GM12865 (cell line): ENCODE results near the gene ISG20.

Experiments
- DNase-seq: peaks from one replicate; pipeline ENCODE4 v3.0.0; 2010; ENCODE audit warnings: low read depth
- H3K4me3 ChIP-seq: 2 replicates; pipeline ENCODE4 v1.5.1; 2011; ENCODE audit warnings: mild to moderate bottlenecking, low read depth, low read length, control low read depth
- CTCF ChIP-seq: IDR thresholded peaks from 2 replicates; pipeline ENCODE4 v1.5.1; 2011; ENCODE audit warnings: low read length, control low read depth, low read depth, inconsistent platforms; ENCODE audit not compliant: insufficient read depth; ENCODE audit errors: missing control alignments

Gene ISG20

GRCh38 chr15:88690331-88690730 is 51.5 kb downstream of the ISG20 start:
- DNase-seq: no peak
- no peak overlapping the region for H3K4me3 ChIP-seq
- no peak for TF ChIP-seq CTCF

- TF ChIP-seq CTCF: no peak
Observed at GRCh38 chr15:88693191-88693590, 54.4 kb downstream of the ISG20 start.

DNA sequence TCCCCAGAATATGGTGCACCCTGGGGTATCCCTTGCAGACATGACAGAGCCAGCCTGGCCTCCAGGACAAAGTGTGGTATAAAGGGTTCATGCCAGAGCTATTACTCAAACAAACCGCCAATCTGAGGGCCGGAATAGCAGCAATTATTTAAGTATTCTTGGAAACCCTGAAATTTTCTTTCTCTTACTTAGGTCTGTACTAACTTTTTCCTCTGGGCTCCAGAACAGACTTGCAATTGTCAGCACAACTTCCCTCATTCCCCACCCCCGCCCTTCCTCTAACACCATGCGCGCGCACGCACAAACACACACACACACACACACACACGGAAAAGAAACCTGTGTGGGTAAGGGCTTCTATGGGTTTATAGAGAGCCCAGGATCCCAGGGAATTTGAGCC is 56.3 kb downstream of the ISG20 start:
- H3K4me3 ChIP-seq: no peak overlapping the region
- no peak for DNase-seq
- TF ChIP-seq CTCF: no peak

More at GRCh38 chr15:88693191-88693590, 54.4 kb downstream of the ISG20 start:
- DNase-seq: no peak
- no peak overlapping the region for H3K4me3 ChIP-seq

DNA sequence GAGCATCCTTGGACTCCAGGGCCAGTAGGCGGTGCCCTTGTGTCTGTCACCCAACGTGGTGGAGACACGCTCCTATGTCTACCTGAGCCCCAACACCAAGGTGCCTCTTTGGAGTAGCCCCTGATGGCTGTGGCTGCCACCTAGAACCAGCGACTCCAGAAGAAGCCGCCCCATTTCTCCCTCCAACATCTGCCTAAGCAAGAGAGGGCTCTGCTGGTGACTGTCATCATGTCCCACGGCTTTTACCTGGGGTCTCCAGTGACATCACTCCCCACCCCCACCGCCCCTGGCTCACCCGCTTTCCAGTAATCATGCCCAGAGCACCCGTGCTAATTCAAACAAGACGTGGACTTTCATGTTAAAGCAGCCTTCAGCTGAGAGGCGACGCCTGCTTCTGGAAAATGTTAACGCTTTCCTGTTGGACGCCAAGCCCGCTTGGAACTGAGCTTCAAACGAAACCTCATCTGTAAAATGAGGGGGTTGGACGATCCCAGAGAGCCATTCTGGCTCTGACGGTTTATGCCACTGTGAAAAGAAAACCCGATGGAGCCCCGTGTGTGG is 57.0 kb downstream of the ISG20 start:
- no peak for DNase-seq
- no peak for TF ChIP-seq CTCF
- no peak overlapping the region for H3K4me3 ChIP-seq

GRCh38 chr15:88696254-88696653 is 57.4 kb downstream of the ISG20 start:
- no peak for TF ChIP-seq CTCF
- DNase-seq: no peak
- no peak overlapping the region for H3K4me3 ChIP-seq

GRCh38 chr15:88697276-88697675 is 58.5 kb downstream of the ISG20 start:
- no peak for TF ChIP-seq CTCF

DNA sequence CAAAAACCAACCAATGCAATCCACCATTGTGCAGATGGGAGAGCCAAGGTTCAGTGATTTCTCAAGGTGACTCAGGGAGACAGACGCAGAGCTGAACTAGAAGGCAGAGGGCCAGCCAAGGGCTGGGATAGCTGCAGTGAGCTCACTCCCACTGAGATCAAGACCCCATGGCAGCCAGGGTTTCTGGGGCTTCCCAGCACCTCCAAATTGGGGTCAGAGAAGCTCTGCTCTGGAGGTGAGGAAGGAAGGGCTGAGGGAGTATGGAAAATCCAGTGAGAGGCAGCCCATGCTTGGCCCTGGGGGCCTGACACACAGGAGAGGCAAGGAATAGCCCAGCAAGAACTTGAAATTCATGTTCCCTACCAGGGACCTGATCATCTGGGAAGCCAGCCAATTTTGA is 61.0 kb downstream of the ISG20 start:
- H3K4me3 ChIP-seq: no peak overlapping the region
- TF ChIP-seq CTCF: no peak
- no peak for DNase-seq

More at GRCh38 chr15:88697276-88697675, 58.5 kb downstream of the ISG20 start:
- H3K4me3 ChIP-seq: no peak overlapping the region
- DNase-seq: no peak
